HG03139 (cell line): ENCODE results near the gene RNF8.

ENCODE experiments used
- ATAC-seq: cut with Tn5 transposase; IDR thresholded peaks from one replicate; pipeline ENCODE4 v1.9.1; 2021; ENCODE audit not compliant: unreplicated experiment

RNF8 gene

GRCh38 chr6:37357288-37357687 lies 3.5 kb downstream of the RNF8 start:
- ATAC-seq: no peak

DNA sequence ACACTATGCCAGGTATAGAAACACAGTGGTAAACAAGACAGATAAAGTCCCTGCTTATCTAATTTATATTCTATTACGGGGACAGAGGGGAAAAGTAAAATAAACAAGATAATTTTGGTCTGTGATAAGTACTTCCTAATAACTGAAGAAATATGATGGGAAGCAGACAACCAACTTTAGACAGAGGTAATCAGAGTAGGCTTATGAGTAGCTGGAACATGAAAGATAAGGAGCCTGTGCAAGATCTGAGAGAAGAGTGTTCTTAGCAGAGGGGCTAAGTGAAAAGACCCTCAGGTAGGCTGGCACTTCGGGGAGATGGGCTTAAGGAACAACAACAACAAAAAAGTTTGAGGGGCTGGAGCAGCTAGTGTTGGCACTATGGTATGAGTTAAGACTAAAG lies 4.1 kb downstream of the RNF8 start:
- no peak for ATAC-seq

DNA sequence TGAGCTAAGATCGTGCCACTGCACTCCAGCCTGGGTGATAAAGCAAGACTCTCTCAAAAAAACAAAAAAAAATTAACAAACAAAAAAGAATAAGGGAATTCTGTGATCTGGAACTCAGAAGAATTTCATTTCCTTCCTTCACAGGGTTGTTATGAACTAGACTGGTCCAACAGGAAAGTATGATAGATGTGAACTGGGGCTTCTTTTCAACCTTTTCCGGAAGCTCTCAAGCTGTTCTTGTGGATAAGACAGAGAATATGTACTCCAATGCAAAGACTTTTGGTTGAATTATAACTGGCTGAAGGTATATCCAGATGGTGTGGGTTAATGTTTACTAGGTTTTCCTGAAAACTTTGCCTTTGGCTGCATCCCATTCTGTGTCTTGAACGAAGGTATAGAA lies 5.3 kb downstream of the RNF8 start:
- ATAC-seq: no peak

DNA sequence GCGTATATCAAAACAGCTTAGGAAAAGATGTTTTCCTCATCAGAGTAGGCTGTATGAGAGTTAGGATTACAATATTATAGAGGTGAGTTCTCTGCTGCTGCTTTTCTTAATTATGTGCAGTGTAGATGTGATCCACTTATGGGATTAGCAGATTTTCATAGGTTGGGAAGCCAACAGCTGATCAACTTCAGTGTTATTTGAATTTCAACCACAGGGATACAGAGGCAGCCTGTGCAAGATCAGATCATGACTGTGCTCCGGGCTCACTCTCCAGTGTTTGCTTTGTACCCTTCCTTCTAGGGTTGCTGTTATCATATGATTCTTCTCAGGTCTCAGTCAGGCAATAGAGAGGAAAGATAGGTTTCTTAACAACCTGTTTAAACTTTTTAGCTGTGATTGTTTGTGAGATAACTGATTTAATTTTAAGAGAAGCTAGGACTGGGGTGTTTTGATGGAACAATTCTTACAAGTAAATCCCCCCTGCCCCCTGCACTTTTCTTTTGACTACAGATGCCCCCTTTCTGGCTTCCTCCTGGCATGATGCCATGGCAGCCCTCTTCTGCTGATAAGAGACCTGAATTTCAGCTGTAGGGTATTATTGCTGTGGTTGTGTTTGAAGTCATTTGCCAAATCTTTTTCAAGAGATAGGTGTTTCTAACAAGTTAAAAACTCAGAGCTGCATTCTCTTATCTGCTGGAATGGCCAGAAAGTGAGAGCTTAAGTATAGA lies 8.5 kb downstream of the RNF8 start:
- no peak for ATAC-seq

DNA sequence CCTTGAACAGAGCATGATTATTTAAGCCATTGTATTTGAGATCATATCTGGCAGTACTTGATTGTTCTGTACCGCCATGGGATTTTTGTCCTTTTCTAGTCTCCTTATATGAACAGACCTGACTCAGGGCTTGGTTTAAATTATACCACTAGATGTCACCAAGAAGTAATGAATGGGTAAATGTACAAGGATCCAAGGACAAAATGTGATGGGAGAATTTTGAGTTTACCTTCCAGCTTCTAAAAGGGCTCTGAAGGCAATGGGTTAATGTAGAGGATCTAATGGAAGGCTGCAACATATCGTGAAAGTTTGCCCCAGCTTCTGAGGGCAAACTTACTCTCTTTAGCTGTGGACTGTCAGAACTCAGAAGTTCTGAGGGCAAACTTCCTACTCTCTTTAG lies 12.0 kb downstream of the RNF8 start:
- no peak for ATAC-seq

- ATAC-seq: no peak
Measured at GRCh38 chr6:37366910-37367309, 13.1 kb downstream of the RNF8 start.

- ATAC-seq: no peak
Measured at GRCh38 chr6:37368961-37369320, 15.2 kb downstream of the RNF8 start.

- ATAC-seq: no peak
Measured at GRCh38 chr6:37369321-37370201, 15.8 kb downstream of the RNF8 start.

- ATAC-seq: no peak
Measured at GRCh38 chr6:37371154-37372083, 17.6 kb downstream of the RNF8 start.

GRCh38 chr6:37372116-37372515 lies 18.3 kb downstream of the RNF8 start:
- no peak for ATAC-seq

DNA sequence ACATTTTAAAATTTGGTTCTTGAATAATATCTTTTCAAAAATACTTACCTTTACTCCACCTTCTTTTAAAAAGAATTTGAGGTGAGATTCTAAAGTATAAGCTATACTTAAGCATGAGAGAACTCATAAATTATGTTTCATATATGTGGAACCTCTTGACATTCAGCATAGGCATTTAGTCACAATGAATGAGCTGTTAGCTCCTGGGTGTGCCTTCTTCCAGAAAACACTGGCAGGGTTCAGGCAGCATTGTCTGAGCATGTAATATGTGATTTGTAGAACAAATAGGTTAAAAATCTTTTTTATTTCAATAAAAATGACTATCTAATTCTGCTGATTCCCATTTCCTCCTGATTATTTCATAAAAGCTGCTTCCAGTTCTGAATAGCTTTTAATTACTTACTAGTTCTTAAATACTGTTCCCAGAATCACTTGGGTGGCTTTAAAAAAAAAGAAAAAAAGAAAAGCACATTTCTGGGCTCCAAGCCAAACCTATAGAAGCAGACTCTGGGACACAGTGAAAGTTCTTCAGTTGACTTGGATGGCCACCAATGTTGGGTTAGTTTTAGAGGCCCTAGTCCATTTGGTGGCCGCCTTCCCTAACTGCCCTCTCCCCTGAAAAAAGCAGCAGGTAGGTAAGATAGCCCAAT lies 20.2 kb downstream of the RNF8 start:
- ATAC-seq: no peak

GRCh38 chr6:37375376-37375775 lies 21.6 kb downstream of the RNF8 start:
- ATAC-seq: no peak

DNA sequence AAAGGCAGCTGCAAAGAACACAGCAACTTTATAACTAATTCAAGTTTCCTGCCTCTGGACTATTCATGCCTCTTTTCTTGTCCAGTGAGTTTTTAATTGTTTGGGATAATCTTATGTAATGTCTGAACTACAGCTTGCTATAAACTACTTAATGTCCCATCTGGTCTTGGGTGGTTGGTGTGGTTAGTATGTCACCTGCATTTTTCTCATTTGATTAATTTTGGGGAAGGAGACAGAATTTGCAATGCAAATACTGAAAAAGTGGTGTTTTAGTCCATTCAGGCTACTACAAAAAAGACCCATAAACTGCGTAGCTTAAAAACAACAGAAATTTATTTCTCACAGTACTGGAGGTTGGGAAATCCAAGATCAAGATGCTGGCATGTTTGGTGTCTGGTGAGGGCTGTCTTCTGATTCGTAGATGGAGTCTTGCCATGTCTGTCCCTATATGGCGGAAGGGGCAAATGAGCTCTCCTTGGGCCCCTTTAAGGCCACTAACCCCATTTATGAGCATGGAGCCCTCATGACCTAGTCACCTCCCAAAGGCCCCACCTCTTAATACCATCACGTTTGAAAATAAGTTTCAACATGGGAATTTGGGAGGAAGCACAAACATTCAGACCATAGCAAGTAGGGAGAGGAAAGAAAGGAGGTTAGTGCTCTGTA lies 22.4 kb downstream of the RNF8 start:
- ATAC-seq: no peak

- no peak for ATAC-seq
Measured at GRCh38 chr6:37381579-37381978, 27.8 kb downstream of the RNF8 start.

- ATAC-seq: no peak
Measured at GRCh38 chr6:37382994-37383765, 29.4 kb downstream of the RNF8 start.

DNA sequence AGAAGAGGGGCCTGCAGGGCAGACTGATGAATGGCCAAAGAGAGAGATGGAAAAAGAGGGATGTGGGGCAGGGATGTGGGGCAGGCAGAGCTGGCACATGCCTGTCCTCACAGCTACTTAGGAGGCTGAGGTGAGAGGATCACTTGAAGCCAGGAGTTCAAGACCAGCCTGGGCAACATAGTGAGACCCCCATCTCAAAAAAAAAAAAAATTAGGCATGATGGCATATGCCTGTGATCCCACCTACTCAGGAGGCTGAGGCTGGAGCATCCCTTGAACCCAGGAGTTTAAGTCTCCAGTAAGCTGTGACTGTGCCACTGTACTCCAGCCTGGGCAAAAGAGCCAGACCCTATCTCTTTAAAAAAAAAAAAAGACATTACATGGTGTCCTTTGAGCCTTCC lies 34.8 kb downstream of the RNF8 start:
- ATAC-seq: no peak

- no peak for ATAC-seq
Measured at GRCh38 chr6:37389857-37390256, 36.1 kb downstream of the RNF8 start.

DNA sequence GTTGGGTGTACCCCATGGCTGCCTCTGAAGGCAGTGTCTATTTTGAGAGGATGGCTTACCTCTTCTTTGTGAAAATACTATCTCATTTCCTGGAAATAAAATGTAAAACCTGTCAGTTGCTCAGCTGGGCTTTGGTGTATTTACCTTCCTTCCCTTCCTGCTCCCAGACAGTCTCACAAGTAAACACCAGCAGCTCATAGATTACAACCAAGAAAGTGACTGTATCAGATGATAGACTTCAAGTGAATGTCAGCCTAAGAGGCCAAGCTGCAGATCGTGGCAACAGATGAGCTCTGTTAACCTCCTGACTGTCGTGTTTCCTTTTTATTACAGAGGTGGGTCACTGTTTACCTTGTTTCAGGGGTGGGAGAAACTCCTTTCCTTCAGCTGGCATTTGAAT lies 37.3 kb downstream of the RNF8 start:
- no peak for ATAC-seq

DNA sequence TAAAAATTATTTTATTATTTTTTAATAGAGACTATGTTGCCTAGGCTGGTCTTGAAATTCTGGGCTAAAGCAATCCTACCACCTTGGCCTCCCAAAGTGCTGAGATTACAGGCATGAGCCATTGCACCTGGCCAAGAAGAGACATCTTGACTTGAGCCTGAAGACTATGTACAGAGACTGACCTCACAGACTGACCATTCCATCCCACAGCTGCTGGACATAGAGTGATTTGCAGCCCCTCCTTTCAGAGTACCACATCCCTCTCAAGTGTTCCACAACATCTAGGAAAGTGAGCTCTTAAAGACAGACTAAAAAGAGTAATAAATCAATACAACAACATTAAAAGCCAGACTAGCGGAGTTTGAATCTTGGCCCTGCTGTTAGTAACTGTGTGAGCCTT lies 39.0 kb downstream of the RNF8 start:
- ATAC-seq: no peak
